GM23338 (cell line): Measurements from ENCODE around the gene OFD1.
A peak's percentile ranks its signal among the peaks of the same experiment; 100 is the strongest.

Experiments used
- CREB1 ChIP-seq: fragments of 250-450 bp; sonication (Bioruptor Pico); IDR thresholded peaks from 2 replicates; pipeline ENCODE4 v1.5.0; 2020; ENCODE audit warnings: low read depth, mild to moderate bottlenecking, moderate library complexity
- CTCF ChIP-seq, 2 experiments: fragments of 200-600 bp in 1 of 2; sonication (generic) in 1 of 2; conservative IDR thresholded peaks; 2 replicates each; pipeline versions ENCODE4 v1.5.1 to v1.6.1; 2016 to 2017; ENCODE audit warnings: antibody characterized with exemption in 2 of 2, low read depth in 2 of 2, mild to moderate bottlenecking in 2 of 2, moderate library complexity in 1 of 2
- EZH2 ChIP-seq: fragments of 200-600 bp; sonication (generic); IDR thresholded peaks from one replicate; pipeline ENCODE4 v1.8.0; 2017; ENCODE audit warnings: antibody characterized with exemption, mild to moderate bottlenecking, low read depth; ENCODE audit not compliant: unreplicated experiment
- EZH2phosphoT487 ChIP-seq: fragments of 200-600 bp; sonication (generic); IDR thresholded peaks from one replicate; pipeline ENCODE4 v1.8.1; 2018; ENCODE audit warnings: antibody characterized with exemption; ENCODE audit not compliant: unreplicated experiment
- JUNB ChIP-seq: IDR thresholded peaks from one replicate; pipeline ENCODE4 v1.6.1; 2016; ENCODE audit warnings: antibody characterized with exemption; ENCODE audit not compliant: unreplicated experiment
- NANOG ChIP-seq: IDR thresholded peaks from 2 replicates; pipeline ENCODE4 v1.6.1; 2016; ENCODE audit warnings: antibody characterized with exemption, borderline replicate concordance
- POLR2AphosphoS5 ChIP-seq: IDR thresholded peaks from 2 replicates; pipeline ENCODE4 v1.6.1; 2016; ENCODE audit warnings: antibody characterized with exemption, low read depth
- REST ChIP-seq: IDR thresholded peaks from one replicate; pipeline ENCODE4 v1.6.1; 2018; ENCODE audit warnings: antibody characterized with exemption; ENCODE audit not compliant: unreplicated experiment
- STAT1 ChIP-seq: IDR thresholded peaks from one replicate; pipeline ENCODE4 v1.6.1; 2016; ENCODE audit warnings: antibody characterized with exemption; ENCODE audit not compliant: unreplicated experiment
- ZNF114 ChIP-seq: fragments of 250-450 bp; sonication (Bioruptor Pico); IDR thresholded peaks from 2 replicates; pipeline ENCODE4 v1.5.0; 2020; ENCODE audit warnings: mild to moderate bottlenecking, moderate library complexity
- ZNF331 ChIP-seq: fragments of 250-450 bp; sonication (Bioruptor Pico); IDR thresholded peaks from 2 replicates; pipeline ENCODE4 v1.5.0; 2020; ENCODE audit warnings: low read depth, mild to moderate bottlenecking, moderate library complexity
- TF ChIP-seq, protein P1 (sequence below): IDR thresholded peaks from 2 replicates; pipeline ENCODE4 v1.6.1; 2016; ENCODE audit warnings: antibody characterized with exemption
- TF ChIP-seq, protein P2 (sequence below): fragments of 250-450 bp; sonication (Bioruptor Pico); IDR thresholded peaks from 2 replicates; pipeline ENCODE4 v1.5.0; 2020; ENCODE audit warnings: mild to moderate bottlenecking, moderate library complexity

GRCh38 chrX:13734278-13735172, at the start of gene OFD1, which contains the start of gene TRAPPC2:
- TF ChIP-seq REST (no peak), CTCF (conservative IDR thresholded peaks at IDR 0.05; ENCODE audit: low read depth in 2 of 2) (no peak), EZH2 (no peak), EZH2phosphoT487 (no peak), NANOG (no peak), ZNF114 (CRISPR knock-in tag) (no peak), JUNB (no peak), POLR2AphosphoS5 (peak; percentile 88), CREB1 (peak; percentile 76), STAT1 (no peak), ZNF331 (CRISPR knock-in tag) (no peak)
- TF ChIP-seq, protein P1, sequence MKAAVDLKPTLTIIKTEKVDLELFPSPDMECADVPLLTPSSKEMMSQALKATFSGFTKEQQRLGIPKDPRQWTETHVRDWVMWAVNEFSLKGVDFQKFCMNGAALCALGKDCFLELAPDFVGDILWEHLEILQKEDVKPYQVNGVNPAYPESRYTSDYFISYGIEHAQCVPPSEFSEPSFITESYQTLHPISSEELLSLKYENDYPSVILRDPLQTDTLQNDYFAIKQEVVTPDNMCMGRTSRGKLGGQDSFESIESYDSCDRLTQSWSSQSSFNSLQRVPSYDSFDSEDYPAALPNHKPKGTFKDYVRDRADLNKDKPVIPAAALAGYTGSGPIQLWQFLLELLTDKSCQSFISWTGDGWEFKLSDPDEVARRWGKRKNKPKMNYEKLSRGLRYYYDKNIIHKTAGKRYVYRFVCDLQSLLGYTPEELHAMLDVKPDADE, result peak; percentile 11; the same call in 1 of the 2 replicates
- TF ChIP-seq, protein P2, sequence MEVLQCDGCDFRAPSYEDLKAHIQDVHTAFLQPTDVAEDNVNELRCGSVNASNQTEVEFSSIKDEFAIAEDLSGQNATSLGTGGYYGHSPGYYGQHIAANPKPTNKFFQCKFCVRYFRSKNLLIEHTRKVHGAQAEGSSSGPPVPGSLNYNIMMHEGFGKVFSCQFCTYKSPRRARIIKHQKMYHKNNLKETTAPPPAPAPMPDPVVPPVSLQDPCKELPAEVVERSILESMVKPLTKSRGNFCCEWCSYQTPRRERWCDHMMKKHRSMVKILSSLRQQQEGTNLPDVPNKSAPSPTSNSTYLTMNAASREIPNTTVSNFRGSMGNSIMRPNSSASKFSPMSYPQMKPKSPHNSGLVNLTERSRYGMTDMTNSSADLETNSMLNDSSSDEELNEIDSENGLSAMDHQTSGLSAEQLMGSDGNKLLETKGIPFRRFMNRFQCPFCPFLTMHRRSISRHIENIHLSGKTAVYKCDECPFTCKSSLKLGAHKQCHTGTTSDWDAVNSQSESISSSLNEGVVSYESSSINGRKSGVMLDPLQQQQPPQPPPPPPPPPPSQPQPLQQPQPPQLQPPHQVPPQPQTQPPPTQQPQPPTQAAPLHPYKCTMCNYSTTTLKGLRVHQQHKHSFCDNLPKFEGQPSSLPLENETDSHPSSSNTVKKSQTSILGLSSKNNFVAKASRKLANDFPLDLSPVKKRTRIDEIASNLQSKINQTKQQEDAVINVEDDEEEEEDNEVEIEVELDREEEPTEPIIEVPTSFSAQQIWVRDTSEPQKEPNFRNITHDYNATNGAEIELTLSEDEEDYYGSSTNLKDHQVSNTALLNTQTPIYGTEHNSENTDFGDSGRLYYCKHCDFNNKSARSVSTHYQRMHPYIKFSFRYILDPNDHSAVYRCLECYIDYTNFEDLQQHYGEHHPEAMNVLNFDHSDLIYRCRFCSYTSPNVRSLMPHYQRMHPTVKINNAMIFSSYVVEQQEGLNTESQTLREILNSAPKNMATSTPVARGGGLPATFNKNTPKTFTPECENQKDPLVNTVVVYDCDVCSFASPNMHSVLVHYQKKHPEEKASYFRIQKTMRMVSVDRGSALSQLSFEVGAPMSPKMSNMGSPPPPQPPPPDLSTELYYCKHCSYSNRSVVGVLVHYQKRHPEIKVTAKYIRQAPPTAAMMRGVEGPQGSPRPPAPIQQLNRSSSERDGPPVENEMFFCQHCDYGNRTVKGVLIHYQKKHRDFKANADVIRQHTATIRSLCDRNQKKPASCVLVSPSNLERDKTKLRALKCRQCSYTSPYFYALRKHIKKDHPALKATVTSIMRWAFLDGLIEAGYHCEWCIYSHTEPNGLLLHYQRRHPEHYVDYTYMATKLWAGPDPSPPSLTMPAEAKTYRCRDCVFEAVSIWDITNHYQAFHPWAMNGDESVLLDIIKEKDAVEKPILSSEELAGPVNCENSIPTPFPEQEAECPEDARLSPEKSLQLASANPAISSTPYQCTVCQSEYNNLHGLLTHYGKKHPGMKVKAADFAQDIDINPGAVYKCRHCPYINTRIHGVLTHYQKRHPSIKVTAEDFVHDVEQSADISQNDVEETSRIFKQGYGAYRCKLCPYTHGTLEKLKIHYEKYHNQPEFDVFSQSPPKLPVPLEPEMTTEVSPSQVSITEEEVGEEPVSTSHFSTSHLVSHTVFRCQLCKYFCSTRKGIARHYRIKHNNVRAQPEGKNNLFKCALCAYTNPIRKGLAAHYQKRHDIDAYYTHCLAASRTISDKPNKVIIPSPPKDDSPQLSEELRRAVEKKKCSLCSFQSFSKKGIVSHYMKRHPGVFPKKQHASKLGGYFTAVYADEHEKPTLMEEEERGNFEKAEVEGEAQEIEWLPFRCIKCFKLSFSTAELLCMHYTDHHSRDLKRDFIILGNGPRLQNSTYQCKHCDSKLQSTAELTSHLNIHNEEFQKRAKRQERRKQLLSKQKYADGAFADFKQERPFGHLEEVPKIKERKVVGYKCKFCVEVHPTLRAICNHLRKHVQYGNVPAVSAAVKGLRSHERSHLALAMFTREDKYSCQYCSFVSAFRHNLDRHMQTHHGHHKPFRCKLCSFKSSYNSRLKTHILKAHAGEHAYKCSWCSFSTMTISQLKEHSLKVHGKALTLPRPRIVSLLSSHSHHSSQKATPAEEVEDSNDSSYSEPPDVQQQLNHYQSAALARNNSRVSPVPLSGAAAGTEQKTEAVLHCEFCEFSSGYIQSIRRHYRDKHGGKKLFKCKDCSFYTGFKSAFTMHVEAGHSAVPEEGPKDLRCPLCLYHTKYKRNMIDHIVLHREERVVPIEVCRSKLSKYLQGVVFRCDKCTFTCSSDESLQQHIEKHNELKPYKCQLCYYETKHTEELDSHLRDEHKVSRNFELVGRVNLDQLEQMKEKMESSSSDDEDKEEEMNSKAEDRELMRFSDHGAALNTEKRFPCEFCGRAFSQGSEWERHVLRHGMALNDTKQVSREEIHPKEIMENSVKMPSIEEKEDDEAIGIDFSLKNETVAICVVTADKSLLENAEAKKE (CRISPR knock-in tag), result no peak
